HEK293T (cell line): Measurements from ENCODE around the gene CCDC92.
"Not testable (repeated sequence)": the region's sequence is repeated elsewhere in the genome, so short reads cannot be mapped to it uniquely, and the experiment has no call there.

Source experiments
- FOXK2 ChIP-seq: fragments of 450-650 bp; IDR thresholded peaks from 2 replicates; pipeline ENCODE4 v1.6.1; 2016; ENCODE audit warnings: mild to moderate bottlenecking
- SUZ12 ChIP-seq: fragments of 450-650 bp; IDR thresholded peaks from 2 replicates; pipeline ENCODE4 v1.6.1; 2016; ENCODE audit warnings: mild to moderate bottlenecking

DNA sequence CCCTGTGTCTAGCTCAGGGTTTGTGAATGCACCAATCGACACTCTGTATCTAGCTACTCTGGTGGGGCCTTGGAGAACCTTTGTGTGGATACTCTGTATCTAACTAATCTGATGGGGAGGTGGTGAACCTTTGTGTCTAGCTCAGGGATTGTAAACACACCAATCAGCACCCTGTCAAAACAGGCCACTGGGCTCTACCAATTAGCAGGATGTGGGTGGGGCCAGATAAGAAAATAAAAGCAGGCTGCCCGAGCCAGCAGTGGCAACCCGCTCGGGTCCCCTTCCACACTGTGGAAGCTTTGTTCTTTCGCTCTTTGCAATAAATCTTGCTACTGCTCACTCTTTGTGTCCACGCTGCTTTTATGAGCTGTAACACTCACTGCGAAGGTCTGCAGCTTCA is 25.1 kb downstream of the CCDC92 start:
- TF ChIP-seq FOXK2, SUZ12: not testable (repeated sequence)
